Measurements from ENCODE around the gene CD248.

CD248 gene

GRCh38 chr11:66267039-66267378, 49.8 kb downstream of the CD248 start:
- no peak for TF ChIP-seq HIC1 (tag by site-specific recombination; IDR thresholded peaks at IDR 0.05)
- TF ChIP-seq ZNF221 (tag by site-specific recombination; IDR thresholded peaks at IDR 0.05; ENCODE audit: borderline replicate concordance), result no peak
- Histone ChIP-seq H3K27ac (ENCODE audit: extremely low read depth, low read depth, low read length) (no peak overlapping the region), H3K4me1 (ENCODE audit: control insufficient read depth, insufficient read depth, low read length) (peaks cover 2% of the 10 kb centered on the region; the same call in 1 of the 2 replicates), H3K9me3 (ENCODE audit: control insufficient read depth, insufficient read depth, low read depth, low read length) (no peaks in the 10 kb centered on the region), H3K36me3 (ENCODE audit: control insufficient read depth in 2 of 2, insufficient read depth in 1 of 2, low read length in 2 of 2) (peaks cover 0 to 66% of the 10 kb centered on the region in 2 experiments; a peak in 2 of 3 replicates), H3K4me3 (ENCODE audit: low read depth, low read length) (no peak overlapping the region)
- POLR2A ChIA-PET, result interaction anchor here (1.3 to 1.8 kb wide), 5 partner anchors 15 to 46 kb away, joined by 3 to 9 read pairs (median 5); partner anchors contain the start of gene YIF1A
- CTCF ChIA-PET, result interaction anchor here (0.9 to 1.4 kb wide), 3 partner anchors 15 to 198 kb away, joined by 3 to 6 read pairs (median 4); no protein-coding TSS in a partner anchor

- Histone ChIP-seq H3K36me3 (ENCODE audit: control insufficient read depth in 2 of 2, insufficient read depth in 1 of 2, low read length in 2 of 2) (peaks cover 0 to 66% of the 10 kb centered on the region in 2 experiments; a peak in 2 of 3 replicates), H3K9me3 (ENCODE audit: control insufficient read depth, insufficient read depth, low read depth, low read length) (no peaks in the 10 kb centered on the region), H3K4me3 (ENCODE audit: low read depth, low read length) (no peak overlapping the region), H3K27ac (ENCODE audit: extremely low read depth, low read depth, low read length) (no peak overlapping the region), H3K4me1 (ENCODE audit: control insufficient read depth, insufficient read depth, low read length) (peaks cover 2% of the 10 kb centered on the region; the same call in 1 of the 2 replicates)
- CTCF ChIA-PET, result interaction anchor here (0.9 to 1.1 kb wide), 2 partner anchors 43 to 197 kb away, joined by 3 to 4 read pairs; no protein-coding TSS in a partner anchor
- no peak for TF ChIP-seq ZNF585B (tag by site-specific recombination; IDR thresholded peaks at IDR 0.05)
- TF ChIP-seq HIC1 (tag by site-specific recombination; IDR thresholded peaks at IDR 0.05), result peak; percentile 57
- POLR2A ChIA-PET, result interaction anchor here (0.6 to 1.8 kb wide), 3 partner anchors 12 to 22 kb away, joined by 3 to 6 read pairs (median 5); partner anchors contain the start of gene YIF1A
Observed at GRCh38 chr11:66266378-66267038, 50.3 kb downstream of the CD248 start.

- no peak overlapping the region for H3K27ac ChIP-seq (ENCODE audit: extremely low read depth, low read depth, low read length)
- peaks cover 0 to 71% of the 10 kb centered on the region in 2 experiments; a peak in 2 of 3 replicates for H3K36me3 ChIP-seq (ENCODE audit: control insufficient read depth in 2 of 2, insufficient read depth in 1 of 2, low read length in 2 of 2)
- CTCF ChIA-PET, result interaction anchor here (0.6 to 1.1 kb wide), 10 partner anchors 10 to 878 kb away, joined by 3 to 7 read pairs (median 3); no protein-coding TSS in a partner anchor
- no peaks in the 10 kb centered on the region for H3K9me3 ChIP-seq (ENCODE audit: control insufficient read depth, insufficient read depth, low read depth, low read length)
- POLR2A ChIA-PET, result interaction anchor here (0.6 to 1.3 kb wide), 2 partner anchors 13 to 23 kb away, joined by 3 to 6 read pairs; partner anchors contain the start of gene YIF1A
- H3K4me3 ChIP-seq (ENCODE audit: low read depth, low read length), result no peak overlapping the region
- peaks cover 2% of the 10 kb centered on the region; the same call in 1 of the 2 replicates for H3K4me1 ChIP-seq (ENCODE audit: control insufficient read depth, insufficient read depth, low read length)
- TF ChIP-seq ZNF654 (tag by site-specific recombination; IDR thresholded peaks at IDR 0.05; ENCODE audit: low read depth), result no peak
- TF ChIP-seq ZNF670 (tag by site-specific recombination; IDR thresholded peaks at IDR 0.05; ENCODE audit: low read depth), result no peak
- TF ChIP-seq KLF1 (tag by site-specific recombination; IDR thresholded peaks at IDR 0.05), result 0 out of 2 replicates have a peak, but pooled peaks have one; percentile 24
- TF ChIP-seq GLIS2 (tag by site-specific recombination; IDR thresholded peaks at IDR 0.05), result 0 out of 2 replicates have a peak, but pooled peaks have one; percentile 35
- no peak for TF ChIP-seq ZNF549 (tag by site-specific recombination; IDR thresholded peaks at IDR 0.05)
- no peak for TF ChIP-seq ZNF529 (tag by site-specific recombination; IDR thresholded peaks at IDR 0.05; ENCODE audit: insufficient replicate concordance)
- TF ChIP-seq GLIS1 (tag by site-specific recombination; IDR thresholded peaks at IDR 0.05), result peak; percentile 57
- TF ChIP-seq ZNF10 (tag by site-specific recombination; IDR thresholded peaks at IDR 0.05), result no peak
- TF ChIP-seq PRDM6 (tag by site-specific recombination; IDR thresholded peaks at IDR 0.05), result no peak
- TF ChIP-seq ZNF398 (tag by site-specific recombination; IDR thresholded peaks at IDR 0.05), result no peak
- peak; percentile 17; the same call in 1 of the 2 replicates for TF ChIP-seq PATZ1 (tag by site-specific recombination; IDR thresholded peaks at IDR 0.05)
- TF ChIP-seq ZFP69B (tag by site-specific recombination; IDR thresholded peaks at IDR 0.05), result no peak
- TF ChIP-seq ZNF530 (tag by site-specific recombination; IDR thresholded peaks at IDR 0.05; ENCODE audit: low read depth), result no peak
Observed at GRCh38 chr11:66265531-66266377, 51.1 kb downstream of the CD248 start.
